ENCODE measurements around the gene SLC4A3. TPM values are rescaled to one million over a fixed set of nuclear protein-coding genes. Genes with fewer than 3 reads are reported as not detected.

The SLC4A3 gene
- total and polyA plus RNA-seq, 2 of the 13 experiments (the other 11 are each of a cell fraction or from before 2014, with no cell fraction given): 0.18 to 0.95 TPM

DNA sequence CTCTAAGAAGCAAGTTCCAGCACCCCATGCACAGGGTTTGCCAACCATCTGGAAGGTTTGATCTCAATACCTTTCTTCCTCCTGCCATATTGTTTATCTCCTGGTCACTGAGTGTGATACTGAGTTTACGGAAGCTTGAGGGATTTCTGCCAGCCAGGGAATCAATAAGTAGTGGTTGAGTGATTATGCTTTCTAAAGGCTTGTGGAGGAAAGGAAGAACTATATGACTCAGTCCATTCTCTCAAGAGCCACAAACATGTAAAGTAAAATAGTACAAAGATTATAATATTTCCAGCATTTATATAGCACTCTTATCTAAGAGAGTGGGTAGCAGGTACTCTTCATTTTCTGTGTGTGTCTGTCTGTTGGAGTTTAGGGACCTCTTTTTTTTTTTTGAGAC lies 49.2 kb downstream of the SLC4A3 start:
- peaks cover 0 to 24% of the 10 kb centered on the region in 2 experiments; a peak in 3 of 5 replicates for H3K27me3 ChIP-seq (ENCODE audit: control insufficient read depth in 1 of 2, insufficient read depth in 2 of 2, low read length in 2 of 2)
- BruUV-seq (replicated peaks): no TSS peak
- TF ChIP-seq ARHGAP35 (CRISPR knock-in tag; IDR thresholded peaks at IDR 0.05; ENCODE audit: borderline replicate concordance): no peak
- TF ChIP-seq, protein P1, sequence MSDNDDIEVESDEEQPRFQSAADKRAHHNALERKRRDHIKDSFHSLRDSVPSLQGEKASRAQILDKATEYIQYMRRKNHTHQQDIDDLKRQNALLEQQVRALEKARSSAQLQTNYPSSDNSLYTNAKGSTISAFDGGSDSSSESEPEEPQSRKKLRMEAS (IDR thresholded peaks at IDR 0.05): no peak
- no peak for TF ChIP-seq HNRNPH1 (optimal IDR thresholded peaks at IDR 0.05; ENCODE audit: low read depth, low read length)
- TF ChIP-seq, protein P2, sequence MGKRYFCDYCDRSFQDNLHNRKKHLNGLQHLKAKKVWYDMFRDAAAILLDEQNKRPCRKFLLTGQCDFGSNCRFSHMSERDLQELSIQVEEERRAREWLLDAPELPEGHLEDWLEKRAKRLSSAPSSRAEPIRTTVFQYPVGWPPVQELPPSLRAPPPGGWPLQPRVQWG (CRISPR knock-in tag; IDR thresholded peaks at IDR 0.05; ENCODE audit: borderline replicate concordance, low read depth): no peak
- ChIA-PET POLR2A (no interaction called here), CTCF (ENCODE audit: low intra/inter-chr PET ratio, low total read pairs) (no interaction called here)
- DNase-seq (ENCODE audit: low spot score): no peak
- no peaks in the 10 kb centered on the region for H3K79me2 ChIP-seq (ENCODE audit: insufficient read depth, low read length)
- no peaks in the 10 kb centered on the region for H3K9me3 ChIP-seq (ENCODE audit: low read length)
- intact Hi-C loops (cut with micrococcal nuclease; ENCODE audit: unreplicated experiment) (no loop called here), in situ Hi-C loops (cut with HindIII; ENCODE audit: extremely low pct_ligation_motif_present, low pct_unique_long_range_greater_than_20kb) (no loop called here)
- no peaks in the 10 kb centered on the region for H3K4me1 ChIP-seq (ENCODE audit: insufficient read depth, low read length)
- FAIRE-seq: no peak
- no peak for ATAC-seq
- H4K20me1 ChIP-seq (ENCODE audit: insufficient read depth, low read length): no peaks in the 10 kb centered on the region
- H3K27ac ChIP-seq (ENCODE audit: extremely low read length, insufficient read depth, low read length): no peak overlapping the region
- WGBS (ENCODE audit: low lambda C conversion rate): 10% methylated on average over 1 of the region's 1 CpG
- no peak overlapping the region for H3K9ac ChIP-seq (ENCODE audit: insufficient read depth, low read depth, low read length)
- no peak overlapping the region for H3K4me2 ChIP-seq (ENCODE audit: low read depth, low read length)
- no peak overlapping the region for H2AFZ ChIP-seq (ENCODE audit: low read length)
- H3K36me3 ChIP-seq (replicated peaks in 1 of 2; ENCODE audit: control insufficient read depth in 1 of 2, insufficient read depth in 2 of 2, low read length in 2 of 2): no peaks in the 10 kb centered on the region
- no peak overlapping the region for H3K4me3 ChIP-seq (replicated peaks in 1 of 3; ENCODE audit: insufficient read depth in 1 of 3, low read depth in 2 of 3, low read length in 3 of 3)

DNA sequence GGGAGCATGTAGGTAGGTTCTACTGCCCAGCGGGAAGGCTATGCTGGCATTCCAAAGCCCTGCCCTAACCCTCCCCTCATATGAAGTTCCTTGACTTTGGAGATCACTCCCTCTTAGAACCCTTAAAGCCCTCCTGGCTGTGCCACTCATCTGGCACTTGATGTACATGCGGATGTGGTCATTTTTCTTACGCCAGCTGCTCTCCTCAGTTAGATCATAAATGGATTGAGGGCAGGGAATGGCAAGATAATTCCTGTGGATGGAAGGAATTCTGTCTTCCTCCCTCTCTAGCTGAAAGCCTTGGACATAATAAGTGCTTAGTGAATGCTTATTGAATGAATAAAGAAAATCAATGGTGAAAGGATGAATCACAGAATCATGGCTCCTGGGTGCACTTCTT lies 51.6 kb downstream of the SLC4A3 start:
- Histone ChIP-seq H4K20me1 (ENCODE audit: insufficient read depth, low read length) (no peaks in the 10 kb centered on the region), H3K9me3 (ENCODE audit: low read length) (no peaks in the 10 kb centered on the region), H3K4me3 (replicated peaks in 1 of 3; ENCODE audit: insufficient read depth in 1 of 3, low read depth in 2 of 3, low read length in 3 of 3) (no peak overlapping the region), H3K4me2 (ENCODE audit: low read depth, low read length) (no peak overlapping the region), H3K79me2 (ENCODE audit: insufficient read depth, low read length) (no peaks in the 10 kb centered on the region), H3K36me3 (replicated peaks in 1 of 2; ENCODE audit: control insufficient read depth in 1 of 2, insufficient read depth in 2 of 2, low read length in 2 of 2) (no peaks in the 10 kb centered on the region), H2AFZ (ENCODE audit: low read length) (no peak overlapping the region), H3K27ac (ENCODE audit: extremely low read length, insufficient read depth, low read length) (no peak overlapping the region), H3K9ac (ENCODE audit: insufficient read depth, low read depth, low read length) (no peak overlapping the region), H3K4me1 (ENCODE audit: insufficient read depth, low read length) (no peaks in the 10 kb centered on the region), H3K27me3 (ENCODE audit: control insufficient read depth in 1 of 2, insufficient read depth in 2 of 2, low read length in 2 of 2) (peaks cover 0 to 20% of the 10 kb centered on the region in 2 experiments; a peak in 2 of 5 replicates)
- in situ Hi-C loops (cut with HindIII; ENCODE audit: extremely low pct_ligation_motif_present, low pct_unique_long_range_greater_than_20kb) (no loop called here), intact Hi-C loops (cut with micrococcal nuclease; ENCODE audit: unreplicated experiment) (no loop called here)
- DNase-seq (ENCODE audit: low spot score) (no peak), FAIRE-seq (no peak), ATAC-seq (no peak)
- WGBS (ENCODE audit: low lambda C conversion rate): 37% methylated on average over 3 of the region's 3 CpGs
- CTCF ChIA-PET (ENCODE audit: low intra/inter-chr PET ratio, low total read pairs): no interaction called here
- no TSS peak for BruUV-seq (replicated peaks)
- POLR2A ChIA-PET: no interaction called here
- no peak for TF ChIP-seq MXD4 (CRISPR knock-in tag; IDR thresholded peaks at IDR 0.05)
- no peak for TF ChIP-seq ZNF660 (CRISPR knock-in tag; IDR thresholded peaks at IDR 0.05; ENCODE audit: borderline replicate concordance, low read depth)
- TF ChIP-seq ZNF780A (CRISPR knock-in tag; IDR thresholded peaks at IDR 0.05): no peak
- TF ChIP-seq NR2F6 (IDR thresholded peaks at IDR 0.05): no peak
- no peak for TF ChIP-seq NR2F6 (CRISPR knock-in tag; IDR thresholded peaks at IDR 0.05)
- TF ChIP-seq ZNF292 (CRISPR knock-in tag; IDR thresholded peaks at IDR 0.05; ENCODE audit: borderline replicate concordance, low read depth): no peak
